ENCODE results near the gene PROC. TPM values are rescaled to one million over a fixed set of nuclear protein-coding genes. Genes with fewer than 3 reads are reported as not detected.

Gene PROC
- total RNA-seq, 1 experiment from 2014 or later, result not detected

DNA sequence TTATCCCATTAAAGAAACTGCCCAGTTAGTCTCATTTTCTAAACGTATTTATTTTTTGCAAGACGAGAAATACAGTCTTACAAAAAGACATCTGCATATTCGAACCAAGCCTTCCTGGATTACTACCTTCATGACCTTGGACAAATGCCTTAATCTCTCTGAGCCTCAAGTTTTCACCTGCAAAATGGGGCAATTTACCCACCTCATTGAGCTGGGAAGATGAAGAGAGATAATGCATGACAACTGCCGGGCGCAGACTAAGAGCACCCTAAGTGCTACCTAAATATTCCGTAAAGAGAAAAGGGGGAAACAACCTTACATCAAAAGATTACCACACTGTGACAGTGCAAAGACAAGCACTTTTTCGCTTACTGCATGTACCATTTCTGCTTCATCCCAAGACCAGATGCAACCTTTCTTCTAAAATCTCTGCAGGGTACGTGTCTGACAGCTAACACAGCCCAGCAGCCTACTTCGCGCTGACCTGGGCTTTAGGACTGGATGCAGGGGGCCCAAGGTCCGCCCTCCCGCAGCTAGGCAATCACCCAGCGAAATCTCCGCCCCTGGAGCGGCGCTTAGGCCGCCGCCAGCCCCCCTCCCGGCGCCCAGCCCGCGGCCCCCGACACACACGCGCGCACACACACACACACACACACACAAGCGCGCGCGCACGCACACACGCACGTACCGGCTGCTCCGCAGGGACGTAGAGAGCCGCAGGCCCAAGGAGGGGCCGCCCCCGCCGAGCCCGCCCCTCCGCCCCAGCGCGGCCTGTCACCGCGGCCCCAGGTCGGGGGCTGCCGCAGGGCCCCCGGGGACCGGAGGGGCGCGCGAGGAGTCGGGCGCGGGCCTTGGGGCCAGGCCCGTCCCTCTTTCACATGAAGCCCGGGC, 31.2 kb upstream of the PROC start:
- CTCF ChIA-PET, result interaction anchor here (0.9 kb wide), 1 partner anchor 28 kb away, joined by 3 read pairs; no protein-coding TSS in a partner anchor

More for the DNA sequence above, 31.2 kb upstream of the PROC start:
- TF ChIP-seq, protein P1, sequence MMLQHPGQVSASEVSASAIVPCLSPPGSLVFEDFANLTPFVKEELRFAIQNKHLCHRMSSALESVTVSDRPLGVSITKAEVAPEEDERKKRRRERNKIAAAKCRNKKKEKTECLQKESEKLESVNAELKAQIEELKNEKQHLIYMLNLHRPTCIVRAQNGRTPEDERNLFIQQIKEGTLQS (IDR thresholded peaks at IDR 0.05), result no peak
- TF ChIP-seq ELF1 (IDR thresholded peaks at IDR 0.05; ENCODE audit: borderline replicate concordance, low read depth) (no peak), CBX3 (IDR thresholded peaks at IDR 0.05; ENCODE audit: low read depth) (no peak), EGR1 (IDR thresholded peaks at IDR 0.05; ENCODE audit: low read depth) (no peak), TCF7L2 (IDR thresholded peaks at IDR 0.05; ENCODE audit: borderline replicate concordance, extremely low read depth, insufficient read depth, insufficient read length) (peak; percentile 30), SIN3A (IDR thresholded peaks at IDR 0.05; ENCODE audit: low read depth) (0 out of 2 replicates have a peak, but pooled peaks have one; percentile 6), ZNF274 (IDR thresholded peaks at IDR 0.05; ENCODE audit: low read depth, low read length) (no peak), SP1 (IDR thresholded peaks at IDR 0.05; ENCODE audit: low read depth) (peak; percentile 41; the same call in 1 of the 2 replicates)
- TF ChIP-seq, protein P2, sequence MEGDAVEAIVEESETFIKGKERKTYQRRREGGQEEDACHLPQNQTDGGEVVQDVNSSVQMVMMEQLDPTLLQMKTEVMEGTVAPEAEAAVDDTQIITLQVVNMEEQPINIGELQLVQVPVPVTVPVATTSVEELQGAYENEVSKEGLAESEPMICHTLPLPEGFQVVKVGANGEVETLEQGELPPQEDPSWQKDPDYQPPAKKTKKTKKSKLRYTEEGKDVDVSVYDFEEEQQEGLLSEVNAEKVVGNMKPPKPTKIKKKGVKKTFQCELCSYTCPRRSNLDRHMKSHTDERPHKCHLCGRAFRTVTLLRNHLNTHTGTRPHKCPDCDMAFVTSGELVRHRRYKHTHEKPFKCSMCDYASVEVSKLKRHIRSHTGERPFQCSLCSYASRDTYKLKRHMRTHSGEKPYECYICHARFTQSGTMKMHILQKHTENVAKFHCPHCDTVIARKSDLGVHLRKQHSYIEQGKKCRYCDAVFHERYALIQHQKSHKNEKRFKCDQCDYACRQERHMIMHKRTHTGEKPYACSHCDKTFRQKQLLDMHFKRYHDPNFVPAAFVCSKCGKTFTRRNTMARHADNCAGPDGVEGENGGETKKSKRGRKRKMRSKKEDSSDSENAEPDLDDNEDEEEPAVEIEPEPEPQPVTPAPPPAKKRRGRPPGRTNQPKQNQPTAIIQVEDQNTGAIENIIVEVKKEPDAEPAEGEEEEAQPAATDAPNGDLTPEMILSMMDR (IDR thresholded peaks at IDR 0.05 in 2 of 3, conservative IDR thresholded peaks at IDR 0.05 in 1 of 3; ENCODE audit: borderline replicate concordance in 1 of 3, insufficient read depth in 1 of 3, low read depth in 2 of 3, low read length in 2 of 3), result no peak
- TF ChIP-seq, protein P3, sequence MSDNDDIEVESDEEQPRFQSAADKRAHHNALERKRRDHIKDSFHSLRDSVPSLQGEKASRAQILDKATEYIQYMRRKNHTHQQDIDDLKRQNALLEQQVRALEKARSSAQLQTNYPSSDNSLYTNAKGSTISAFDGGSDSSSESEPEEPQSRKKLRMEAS (IDR thresholded peaks at IDR 0.05), result peak; percentile 56; the same call in 1 of the 2 replicates
- TF ChIP-seq, protein P4, sequence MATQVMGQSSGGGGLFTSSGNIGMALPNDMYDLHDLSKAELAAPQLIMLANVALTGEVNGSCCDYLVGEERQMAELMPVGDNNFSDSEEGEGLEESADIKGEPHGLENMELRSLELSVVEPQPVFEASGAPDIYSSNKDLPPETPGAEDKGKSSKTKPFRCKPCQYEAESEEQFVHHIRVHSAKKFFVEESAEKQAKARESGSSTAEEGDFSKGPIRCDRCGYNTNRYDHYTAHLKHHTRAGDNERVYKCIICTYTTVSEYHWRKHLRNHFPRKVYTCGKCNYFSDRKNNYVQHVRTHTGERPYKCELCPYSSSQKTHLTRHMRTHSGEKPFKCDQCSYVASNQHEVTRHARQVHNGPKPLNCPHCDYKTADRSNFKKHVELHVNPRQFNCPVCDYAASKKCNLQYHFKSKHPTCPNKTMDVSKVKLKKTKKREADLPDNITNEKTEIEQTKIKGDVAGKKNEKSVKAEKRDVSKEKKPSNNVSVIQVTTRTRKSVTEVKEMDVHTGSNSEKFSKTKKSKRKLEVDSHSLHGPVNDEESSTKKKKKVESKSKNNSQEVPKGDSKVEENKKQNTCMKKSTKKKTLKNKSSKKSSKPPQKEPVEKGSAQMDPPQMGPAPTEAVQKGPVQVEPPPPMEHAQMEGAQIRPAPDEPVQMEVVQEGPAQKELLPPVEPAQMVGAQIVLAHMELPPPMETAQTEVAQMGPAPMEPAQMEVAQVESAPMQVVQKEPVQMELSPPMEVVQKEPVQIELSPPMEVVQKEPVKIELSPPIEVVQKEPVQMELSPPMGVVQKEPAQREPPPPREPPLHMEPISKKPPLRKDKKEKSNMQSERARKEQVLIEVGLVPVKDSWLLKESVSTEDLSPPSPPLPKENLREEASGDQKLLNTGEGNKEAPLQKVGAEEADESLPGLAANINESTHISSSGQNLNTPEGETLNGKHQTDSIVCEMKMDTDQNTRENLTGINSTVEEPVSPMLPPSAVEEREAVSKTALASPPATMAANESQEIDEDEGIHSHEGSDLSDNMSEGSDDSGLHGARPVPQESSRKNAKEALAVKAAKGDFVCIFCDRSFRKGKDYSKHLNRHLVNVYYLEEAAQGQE (IDR thresholded peaks at IDR 0.05; ENCODE audit: low read depth), result no peak
- TF ChIP-seq, protein P5, sequence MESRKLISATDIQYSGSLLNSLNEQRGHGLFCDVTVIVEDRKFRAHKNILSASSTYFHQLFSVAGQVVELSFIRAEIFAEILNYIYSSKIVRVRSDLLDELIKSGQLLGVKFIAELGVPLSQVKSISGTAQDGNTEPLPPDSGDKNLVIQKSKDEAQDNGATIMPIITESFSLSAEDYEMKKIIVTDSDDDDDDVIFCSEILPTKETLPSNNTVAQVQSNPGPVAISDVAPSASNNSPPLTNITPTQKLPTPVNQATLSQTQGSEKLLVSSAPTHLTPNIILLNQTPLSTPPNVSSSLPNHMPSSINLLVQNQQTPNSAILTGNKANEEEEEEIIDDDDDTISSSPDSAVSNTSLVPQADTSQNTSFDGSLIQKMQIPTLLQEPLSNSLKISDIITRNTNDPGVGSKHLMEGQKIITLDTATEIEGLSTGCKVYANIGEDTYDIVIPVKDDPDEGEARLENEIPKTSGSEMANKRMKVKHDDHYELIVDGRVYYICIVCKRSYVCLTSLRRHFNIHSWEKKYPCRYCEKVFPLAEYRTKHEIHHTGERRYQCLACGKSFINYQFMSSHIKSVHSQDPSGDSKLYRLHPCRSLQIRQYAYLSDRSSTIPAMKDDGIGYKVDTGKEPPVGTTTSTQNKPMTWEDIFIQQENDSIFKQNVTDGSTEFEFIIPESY (IDR thresholded peaks at IDR 0.05; ENCODE audit: extremely low read depth, insufficient replicate concordance, low read length), result no peak
- ATAC-seq (peak; percentile 85), DNase-seq (ENCODE audit: low read depth, low spot score) (peak; percentile 65)
- intact Hi-C loops (cut with micrococcal nuclease), result loop anchor here (5.0 kb wide), 1 partner anchor 325 kb away; no protein-coding TSS in a partner anchor
- Histone ChIP-seq H3K27ac (ENCODE audit: low read depth, low read length) (peak overlapping the region; percentile 97), H3K9me2 (ENCODE audit: insufficient read depth) (no peaks in the 10 kb centered on the region), H3K79me2 (ENCODE audit: insufficient read depth, low read length) (peaks cover 45% of the 10 kb centered on the region), H3K4me3 (replicated peaks in 1 of 2; ENCODE audit: low read depth in 1 of 2, low read length in 2 of 2) (peak overlapping the region; percentile 55 to 64), H3K4me1 (ENCODE audit: control insufficient read depth in 1 of 2, insufficient read depth in 2 of 2, low read length in 2 of 2) (peaks cover 14 to 18% of the 10 kb centered on the region in 2 experiments), H3K9ac (ENCODE audit: low read length) (peak overlapping the region; percentile 91), H3K4me2 (ENCODE audit: low read length) (peak overlapping the region; percentile 97), H3K9me3 (ENCODE audit: control insufficient read depth in 1 of 2, insufficient read depth in 1 of 2, low read depth in 1 of 2, low read length in 2 of 2) (no peaks in the 10 kb centered on the region), H3K27me3 (ENCODE audit: insufficient read depth, low read length) (no peaks in the 10 kb centered on the region), H3K36me3 (ENCODE audit: control insufficient read depth in 1 of 2, insufficient read depth in 2 of 2, low read length in 2 of 2) (no peaks in the 10 kb centered on the region), H2AFZ (ENCODE audit: low read depth, low read length, poor library complexity, severe bottlenecking) (no peak overlapping the region), H4K20me1 (ENCODE audit: insufficient read depth) (no peaks in the 10 kb centered on the region)
- TSS peak; percentile 62 for BruUV-seq (replicated peaks)
- POLR2A ChIA-PET, result no interaction called here
- RAD21 ChIA-PET (ENCODE audit: low non-redundant PET in 1 of 2, low total read pairs in 2 of 2, uncharacterized antibody in 2 of 2, unreplicated experiment in 2 of 2), result no interaction called here

All from HCT116 (cell line).